ENCODE data around the gene BDKRB1. TPM values are rescaled to one million over a fixed set of nuclear protein-coding genes. Genes with fewer than 3 reads are reported as not detected.
"Not testable (repeated sequence)": the region's sequence is repeated elsewhere in the genome, so short reads cannot be mapped to it uniquely, and the experiment has no call there.

Gene BDKRB1
- total RNA-seq, 1 donor from 2014 or later = not detected

DNA sequence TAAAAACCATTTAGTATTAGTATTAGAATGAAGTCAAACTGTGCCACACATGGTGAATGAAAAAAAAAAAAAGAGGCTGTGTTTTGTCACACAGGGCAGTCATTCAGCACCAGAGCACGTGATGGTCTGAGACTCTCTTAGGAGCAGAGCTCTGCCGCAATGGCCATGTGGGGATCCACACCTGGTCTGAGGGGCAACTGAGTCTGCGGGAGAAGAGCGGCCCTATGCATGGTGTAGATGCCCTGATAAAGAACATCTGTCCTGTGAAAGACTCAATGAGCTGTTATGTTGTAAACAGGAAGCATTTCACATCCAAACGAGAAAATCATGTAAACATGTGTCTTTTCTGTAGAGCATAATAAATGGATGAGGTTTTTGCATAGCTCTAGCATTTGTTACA lies 12.2 kb upstream of the BDKRB1 start:
- no peaks in the 10 kb centered on the region for H3K4me1 Mint-ChIP-seq
- H3K36me3 Mint-ChIP-seq (ENCODE audit: low read depth) = no peaks in the 10 kb centered on the region
- intact Hi-C loops (cut with micrococcal nuclease) = no loop called here
- H3K4me3 Mint-ChIP-seq = no peak overlapping the region
- H3K27ac Mint-ChIP-seq = no peak overlapping the region
- DNase-seq = no peak
- no peaks in the 10 kb centered on the region for H3K27me3 Mint-ChIP-seq
- no peaks in the 10 kb centered on the region for H3K9me3 Mint-ChIP-seq

DNA sequence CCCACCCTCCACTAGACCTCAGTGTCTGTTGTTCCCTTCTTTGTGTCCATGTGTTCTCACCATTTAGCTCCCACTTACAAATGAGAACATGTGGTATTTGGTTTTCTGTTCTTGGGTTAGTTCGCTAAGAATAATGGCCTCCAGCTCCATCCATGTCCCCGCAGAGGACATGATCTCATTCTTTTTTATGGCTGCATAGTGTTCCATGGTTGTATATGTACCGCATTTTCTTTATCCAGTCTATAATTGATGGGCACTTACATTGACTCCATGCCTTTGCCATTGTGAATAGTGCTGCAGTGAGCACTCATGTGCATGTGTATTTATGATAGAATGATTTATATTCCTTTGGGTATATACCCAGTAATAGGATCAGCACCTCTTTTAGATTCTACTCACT lies 10.9 kb upstream of the BDKRB1 start:
- H3K9me3 Mint-ChIP-seq; intact Hi-C loops (cut with micrococcal nuclease); H3K27me3 Mint-ChIP-seq; H3K36me3 Mint-ChIP-seq (ENCODE audit: low read depth); H3K4me3 Mint-ChIP-seq; H3K4me1 Mint-ChIP-seq; H3K27ac Mint-ChIP-seq; DNase-seq: not testable (repeated sequence)

DNA sequence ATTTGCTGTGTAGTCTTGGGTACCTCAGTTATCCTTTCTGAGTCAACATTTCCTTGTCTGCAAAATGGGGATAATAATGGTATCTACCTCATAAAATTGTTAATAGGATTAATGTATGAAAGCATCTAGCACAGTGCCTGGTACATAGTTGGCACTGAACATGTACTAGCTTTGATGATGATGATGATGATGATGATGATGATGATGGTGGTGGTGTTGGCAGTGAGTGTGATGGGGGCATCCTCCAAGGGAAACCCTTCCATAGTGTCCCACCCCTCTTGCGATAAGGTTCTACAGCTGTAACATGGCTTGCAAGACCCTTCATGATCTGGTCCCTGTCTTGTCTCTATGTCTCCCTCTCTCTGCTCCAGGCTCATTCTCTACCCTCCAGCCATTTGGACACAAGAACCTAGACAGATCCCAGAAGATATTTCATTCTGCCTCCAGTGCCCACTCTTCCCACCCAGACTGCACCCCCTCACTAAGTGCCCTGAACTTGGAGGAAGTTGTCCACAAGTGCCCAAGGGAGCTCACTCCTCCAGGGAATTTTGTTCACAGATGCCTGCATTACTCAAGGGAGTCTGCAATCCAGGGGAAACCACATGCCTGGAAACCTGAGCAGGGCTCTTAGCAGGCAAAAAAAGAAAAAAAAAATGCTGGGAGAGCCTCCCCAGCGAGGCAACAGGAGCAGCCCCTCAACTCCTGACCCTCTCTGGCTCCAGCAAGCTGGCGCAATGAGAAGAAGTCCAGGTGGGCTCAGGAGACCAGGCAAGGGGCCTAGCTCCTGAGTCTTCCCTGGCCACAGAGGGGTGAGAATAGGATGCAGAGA lies 10.1 kb upstream of the BDKRB1 start:
- Mint-ChIP-seq H3K9me3 (no peaks in the 10 kb centered on the region), H3K4me1 (no peaks in the 10 kb centered on the region), H3K27me3 (peaks cover 3% of the 10 kb centered on the region), H3K4me3 (no peak overlapping the region), H3K27ac (no peak overlapping the region), H3K36me3 (ENCODE audit: low read depth) (no peaks in the 10 kb centered on the region)
- DNase-seq = no peak
- intact Hi-C loops (cut with micrococcal nuclease) = no loop called here

DNA sequence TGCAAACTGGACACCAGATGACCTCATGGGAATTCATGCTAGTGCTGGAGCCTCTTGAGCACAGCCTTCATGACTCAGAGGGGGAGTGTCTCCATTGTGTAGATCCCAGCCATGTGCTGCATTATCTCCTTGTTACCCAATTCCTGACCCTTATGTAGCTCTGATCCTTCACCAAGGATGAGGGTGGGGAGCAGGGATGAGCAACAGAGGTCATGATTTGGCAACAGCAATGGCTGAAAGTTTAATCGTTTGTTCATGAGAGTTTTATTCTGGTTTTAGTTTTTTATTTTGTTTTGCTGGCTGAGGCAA lies 9.5 kb upstream of the BDKRB1 start:
- no peaks in the 10 kb centered on the region for H3K36me3 Mint-ChIP-seq (ENCODE audit: low read depth)
- no peak overlapping the region for H3K4me3 Mint-ChIP-seq
- H3K27me3 Mint-ChIP-seq = peaks cover 3% of the 10 kb centered on the region
- no peaks in the 10 kb centered on the region for H3K9me3 Mint-ChIP-seq
- no peak for DNase-seq
- no peaks in the 10 kb centered on the region for H3K4me1 Mint-ChIP-seq
- no peak overlapping the region for H3K27ac Mint-ChIP-seq
- intact Hi-C loops (cut with micrococcal nuclease) = no loop called here

DNA sequence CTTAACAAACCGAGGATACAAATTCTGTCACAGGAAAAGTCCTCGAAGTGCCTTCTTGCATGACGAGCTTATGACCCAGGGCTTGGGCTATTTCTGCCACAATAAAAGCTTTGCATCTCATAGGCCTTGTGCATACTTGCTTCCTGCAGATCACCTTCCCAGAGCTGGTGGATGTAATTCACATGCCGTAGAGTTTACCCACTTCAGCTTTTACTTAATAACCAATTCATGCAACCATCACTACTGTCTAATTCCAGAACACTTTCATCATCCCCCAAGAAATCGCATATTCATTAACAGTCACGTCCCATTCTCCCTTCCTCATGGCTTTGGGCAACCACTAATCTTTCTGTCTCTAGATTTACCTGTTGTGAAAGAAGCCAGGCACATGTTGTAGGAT lies 9.0 kb upstream of the BDKRB1 start:
- Mint-ChIP-seq H3K9me3 (no peaks in the 10 kb centered on the region), H3K4me1 (no peaks in the 10 kb centered on the region), H3K27me3 (peaks cover 3% of the 10 kb centered on the region), H3K36me3 (ENCODE audit: low read depth) (no peaks in the 10 kb centered on the region), H3K4me3 (no peak overlapping the region), H3K27ac (no peak overlapping the region)
- DNase-seq = no peak
- intact Hi-C loops (cut with micrococcal nuclease) = no loop called here

DNA sequence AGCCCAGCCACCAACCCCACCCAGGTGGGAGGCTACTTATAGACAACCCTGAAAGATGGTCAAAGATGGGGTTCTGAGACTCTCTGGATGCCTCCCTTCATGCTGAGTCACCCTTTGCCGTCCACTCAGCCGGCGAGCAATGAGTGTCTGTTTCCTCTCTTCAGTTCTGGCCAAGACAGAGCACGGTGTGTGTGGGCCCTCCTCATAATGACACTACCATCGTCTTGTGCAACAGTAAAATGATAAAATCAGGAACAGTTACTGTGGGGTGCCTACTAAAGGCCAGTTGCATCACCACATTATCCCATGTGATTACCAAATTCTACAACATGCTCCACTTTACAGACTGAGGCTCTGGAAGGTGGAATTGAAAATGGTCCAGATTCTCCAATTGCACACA lies 7.0 kb upstream of the BDKRB1 start:
- Mint-ChIP-seq H3K27ac (no peak overlapping the region), H3K9me3 (no peaks in the 10 kb centered on the region)

DNA sequence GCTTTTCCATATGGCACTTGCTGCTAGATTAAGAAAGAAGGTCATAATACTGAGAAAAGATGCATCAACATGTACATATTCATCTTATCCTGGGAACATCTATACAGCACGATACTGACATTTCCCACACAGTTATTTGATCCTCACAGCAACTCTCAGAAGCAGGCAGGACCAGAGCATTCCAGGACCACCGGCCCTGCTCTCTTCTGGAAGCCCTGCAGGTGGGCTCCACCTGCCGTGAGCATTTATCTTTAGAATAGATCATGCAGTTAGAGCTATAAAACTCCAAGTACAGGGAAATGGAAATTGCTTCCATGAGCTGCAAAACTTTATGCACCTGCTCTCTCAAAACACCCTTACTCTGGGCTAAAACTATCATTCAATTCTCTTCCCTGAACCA lies 5.5 kb upstream of the BDKRB1 start:
- intact Hi-C loops (cut with micrococcal nuclease) = no loop called here
- H3K4me3 Mint-ChIP-seq = no peak overlapping the region

More for the DNA sequence above, 7.0 kb upstream of the BDKRB1 start:
- DNase-seq = no peak
- Mint-ChIP-seq H3K4me1 (no peaks in the 10 kb centered on the region), H3K27me3 (peaks cover 3% of the 10 kb centered on the region), H3K36me3 (ENCODE audit: low read depth) (no peaks in the 10 kb centered on the region), H3K4me3 (no peak overlapping the region)
- intact Hi-C loops (cut with micrococcal nuclease) = no loop called here

DNA sequence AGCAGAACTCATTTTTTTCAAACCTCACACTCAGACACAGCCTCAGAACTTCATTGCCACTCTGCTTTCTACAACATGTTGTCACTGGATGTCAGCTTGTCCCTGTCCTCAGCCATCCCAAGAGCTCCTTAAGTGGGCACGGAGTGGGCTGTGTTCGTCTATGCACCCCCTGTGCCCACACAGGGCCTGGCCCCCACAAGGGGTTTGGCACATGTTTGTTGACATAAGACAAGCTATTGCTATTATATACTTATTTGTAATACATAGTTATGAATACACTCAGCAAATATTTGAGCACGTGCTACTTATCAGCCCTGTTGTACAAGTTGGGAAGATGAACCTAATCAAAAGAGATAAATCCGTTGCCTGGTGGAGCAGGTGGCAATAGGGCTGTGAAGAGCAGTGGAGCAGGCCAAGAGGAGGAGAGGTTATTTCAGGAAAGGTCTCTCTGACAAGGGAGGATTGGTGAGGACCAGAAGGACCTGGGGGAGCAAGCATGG lies 4.3 kb upstream of the BDKRB1 start:
- Mint-ChIP-seq H3K27ac (no peak overlapping the region), H3K27me3 (peaks cover 3% of the 10 kb centered on the region), H3K9me3 (no peaks in the 10 kb centered on the region), H3K4me1 (no peaks in the 10 kb centered on the region), H3K36me3 (ENCODE audit: low read depth) (no peaks in the 10 kb centered on the region), H3K4me3 (no peak overlapping the region)
- no peak for DNase-seq
- intact Hi-C loops (cut with micrococcal nuclease) = no loop called here

More for the DNA sequence above, 5.5 kb upstream of the BDKRB1 start:
- peaks cover 3% of the 10 kb centered on the region for H3K27me3 Mint-ChIP-seq
- no peak overlapping the region for H3K27ac Mint-ChIP-seq
- DNase-seq = no peak
- H3K36me3 Mint-ChIP-seq (ENCODE audit: low read depth) = no peaks in the 10 kb centered on the region
- no peaks in the 10 kb centered on the region for H3K9me3 Mint-ChIP-seq
- H3K4me1 Mint-ChIP-seq = no peaks in the 10 kb centered on the region

DNA sequence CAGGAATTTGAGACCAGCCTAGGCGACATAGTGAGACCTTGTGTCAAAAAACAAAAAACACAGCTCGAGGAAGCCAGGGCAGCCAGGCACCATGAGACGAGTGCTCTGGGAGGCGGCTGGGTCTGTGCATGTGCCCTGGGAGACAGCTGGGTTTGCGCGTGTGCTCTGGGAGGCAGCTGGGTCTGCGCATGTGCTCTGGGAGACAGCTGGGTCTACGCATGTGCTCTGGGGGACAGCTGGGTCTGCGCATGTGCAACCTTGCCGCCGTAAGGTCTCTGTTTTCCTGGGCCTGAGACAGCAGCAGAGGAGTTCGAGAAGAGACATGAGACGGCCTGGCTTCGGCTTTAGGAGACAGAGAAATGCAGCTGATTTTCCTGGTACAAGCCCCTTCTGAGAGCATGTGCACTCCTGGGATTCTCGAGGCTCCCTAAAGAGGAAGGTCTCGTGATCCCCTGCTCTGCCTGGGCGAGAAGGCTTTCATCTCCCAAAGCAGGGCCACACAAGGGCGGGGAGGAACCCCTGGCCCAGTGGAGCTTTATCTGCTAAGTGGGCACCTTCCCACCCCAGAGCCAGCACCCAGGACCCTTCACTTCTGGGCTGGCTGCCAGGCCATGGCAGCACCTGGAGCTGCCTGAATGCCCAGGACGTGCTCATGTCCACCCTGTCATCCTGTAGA lies 3.5 kb upstream of the BDKRB1 start:
- no peaks in the 10 kb centered on the region for H3K9me3 Mint-ChIP-seq
- no peaks in the 10 kb centered on the region for H3K36me3 Mint-ChIP-seq (ENCODE audit: low read depth)
- H3K4me1 Mint-ChIP-seq = no peaks in the 10 kb centered on the region
- no peak overlapping the region for H3K27ac Mint-ChIP-seq
- DNase-seq = no peak
- intact Hi-C loops (cut with micrococcal nuclease) = no loop called here
- H3K27me3 Mint-ChIP-seq = peaks cover 4% of the 10 kb centered on the region
- H3K4me3 Mint-ChIP-seq = no peak overlapping the region

DNA sequence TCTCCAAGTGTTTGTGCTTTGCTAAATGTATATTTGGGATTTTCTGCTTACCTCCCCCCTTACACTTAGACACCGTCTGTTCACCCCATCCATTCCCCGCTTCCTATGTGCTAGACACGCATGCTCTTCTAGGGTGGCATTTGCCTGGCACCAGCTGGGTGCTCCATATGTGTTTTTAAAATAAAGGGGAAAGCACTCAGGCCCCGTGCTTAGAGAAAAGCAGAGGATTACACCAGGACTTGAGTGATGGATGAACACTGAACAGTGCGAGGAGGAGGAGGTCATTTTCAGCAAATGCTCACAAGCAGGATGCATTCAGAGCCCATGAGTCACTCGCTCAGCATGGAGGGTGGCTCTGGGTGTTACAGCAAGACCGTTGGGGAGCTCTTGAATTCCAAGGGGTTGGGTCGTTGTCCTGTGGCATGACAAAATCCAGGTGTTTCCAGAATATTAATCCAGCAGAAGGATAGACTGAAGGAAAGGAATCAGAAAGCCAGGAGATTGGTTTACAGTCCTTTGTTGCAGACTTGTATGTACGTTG lies 2.9 kb upstream of the BDKRB1 start:
- Mint-ChIP-seq H3K4me1 (no peaks in the 10 kb centered on the region), H3K27ac (no peak overlapping the region), H3K4me3 (no peak overlapping the region), H3K9me3 (no peaks in the 10 kb centered on the region), H3K36me3 (ENCODE audit: low read depth) (no peaks in the 10 kb centered on the region), H3K27me3 (peaks cover 7% of the 10 kb centered on the region)
- DNase-seq = no peak
- intact Hi-C loops (cut with micrococcal nuclease) = no loop called here

DNA sequence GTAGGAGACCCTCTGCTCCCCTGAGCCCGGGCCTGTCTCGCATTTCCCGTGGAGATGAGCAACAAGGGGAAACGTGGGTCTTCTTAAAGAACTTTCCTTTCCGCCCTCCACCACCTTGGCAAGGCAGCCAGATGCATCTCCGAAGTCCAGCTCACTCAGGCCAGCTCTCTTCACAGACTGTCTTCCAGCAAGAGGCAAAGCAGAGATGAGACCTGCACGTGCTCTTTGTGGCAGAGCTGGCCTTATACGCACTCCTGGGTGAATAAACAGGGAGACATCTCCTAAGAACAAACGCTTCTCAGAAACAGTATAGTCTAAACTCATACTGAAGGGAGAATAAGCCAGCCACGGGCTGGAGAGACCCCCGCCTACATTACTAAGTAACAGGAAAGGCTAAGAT lies 1.3 kb upstream of the BDKRB1 start:
- no peak for DNase-seq
- Mint-ChIP-seq H3K4me3 (no peak overlapping the region), H3K36me3 (ENCODE audit: low read depth) (no peaks in the 10 kb centered on the region), H3K27me3 (peaks cover 7% of the 10 kb centered on the region), H3K9me3 (no peaks in the 10 kb centered on the region), H3K27ac (no peak overlapping the region), H3K4me1 (no peaks in the 10 kb centered on the region)
- intact Hi-C loops (cut with micrococcal nuclease) = no loop called here

DNA sequence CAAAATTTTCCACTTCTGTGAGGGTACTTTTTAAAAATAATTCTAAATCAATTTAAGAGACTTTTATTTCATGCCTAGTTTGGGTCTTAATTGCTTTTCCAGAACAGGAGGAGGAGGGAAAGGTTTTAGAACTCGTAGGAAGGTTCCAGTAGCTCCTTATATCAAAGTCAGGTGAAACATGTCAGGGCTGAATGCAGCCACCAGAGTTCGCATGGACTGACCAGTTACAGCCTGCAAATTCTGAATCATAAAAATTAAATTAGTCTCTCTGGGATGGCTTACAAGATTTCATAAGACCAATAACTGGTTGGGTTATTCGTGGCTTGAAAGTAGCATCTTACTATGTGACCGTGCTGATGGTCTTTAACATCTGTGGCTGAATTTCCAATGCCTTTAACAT lies 397 bp downstream of the BDKRB1 start:
- DNase-seq = no peak
- peaks cover 14% of the 10 kb centered on the region for H3K27me3 Mint-ChIP-seq
- intact Hi-C loops (cut with micrococcal nuclease) = no loop called here
- no peaks in the 10 kb centered on the region for H3K4me1 Mint-ChIP-seq
- H3K27ac Mint-ChIP-seq = no peak overlapping the region
- H3K36me3 Mint-ChIP-seq (ENCODE audit: low read depth) = no peaks in the 10 kb centered on the region
- H3K9me3 Mint-ChIP-seq = no peaks in the 10 kb centered on the region
- no peak overlapping the region for H3K4me3 Mint-ChIP-seq

DNA sequence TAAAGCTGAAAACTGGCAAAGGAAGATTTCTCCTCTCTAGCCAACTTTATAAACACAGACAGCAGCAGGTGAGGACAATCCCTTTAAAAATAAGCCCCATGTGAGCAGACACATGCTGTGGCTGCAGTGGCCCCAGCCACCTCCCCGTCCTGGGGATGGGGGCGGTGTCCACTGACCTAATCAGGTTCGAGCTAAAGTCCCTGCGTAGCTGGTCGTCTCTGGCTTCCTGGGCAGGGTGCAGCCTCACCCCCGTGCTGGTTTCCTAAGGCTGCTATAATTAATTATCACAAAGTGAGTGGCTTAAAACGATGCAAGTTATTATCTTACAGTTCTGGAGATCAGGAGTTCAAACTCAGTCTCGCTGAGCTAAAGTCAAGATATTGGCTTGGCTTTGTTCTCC lies 1.0 kb downstream of the BDKRB1 start:
- no peak overlapping the region for H3K27ac Mint-ChIP-seq
- H3K27me3 Mint-ChIP-seq = peaks cover 14% of the 10 kb centered on the region
- H3K4me1 Mint-ChIP-seq = no peaks in the 10 kb centered on the region
- H3K4me3 Mint-ChIP-seq = no peak overlapping the region
- H3K9me3 Mint-ChIP-seq = no peaks in the 10 kb centered on the region
- DNase-seq = no peak
- intact Hi-C loops (cut with micrococcal nuclease) = no loop called here
- no peaks in the 10 kb centered on the region for H3K36me3 Mint-ChIP-seq (ENCODE audit: low read depth)

DNA sequence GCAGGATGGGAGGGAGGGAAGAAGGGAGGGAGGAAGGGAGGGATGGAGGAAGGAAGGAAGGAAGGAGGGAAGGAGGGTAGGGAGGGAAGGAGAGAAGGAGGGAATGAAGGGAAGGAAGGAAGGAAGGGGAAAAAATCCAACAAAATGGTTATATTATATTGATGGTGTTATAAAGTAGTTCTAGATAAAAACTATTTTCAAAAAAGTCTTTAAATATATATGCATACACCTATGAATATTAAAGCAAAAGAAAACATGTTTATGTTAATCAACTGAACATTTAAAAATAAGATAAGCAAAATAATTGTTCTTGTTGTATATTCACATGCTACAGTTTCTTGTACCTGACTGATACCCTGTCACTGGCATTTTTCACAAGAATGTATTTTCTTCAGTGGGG lies 1.9 kb downstream of the BDKRB1 start:
- no peaks in the 10 kb centered on the region for H3K9me3 Mint-ChIP-seq
- intact Hi-C loops (cut with micrococcal nuclease) = no loop called here
- no peaks in the 10 kb centered on the region for H3K36me3 Mint-ChIP-seq (ENCODE audit: low read depth)
- H3K27me3 Mint-ChIP-seq = peaks cover 14% of the 10 kb centered on the region
- no peak overlapping the region for H3K27ac Mint-ChIP-seq
- no peak overlapping the region for H3K4me3 Mint-ChIP-seq
- H3K4me1 Mint-ChIP-seq = no peaks in the 10 kb centered on the region
- no peak for DNase-seq
